Nephron (organoid): ENCODE measurements around the gene POU4F3.
"Not testable (repeated sequence)": the region's sequence is repeated elsewhere in the genome, so short reads cannot be mapped to it uniquely, and the experiment has no call there.

ENCODE experiments used
- H3K27ac Mint-ChIP-seq, 3 experiments: 2 replicates each; pipeline ENCODE4 v1.8.0; 2020; ENCODE audit warnings: mixed read lengths in 3 of 3, mild to moderate bottlenecking in 2 of 3, moderate library complexity in 1 of 3
- H3K27me3 Mint-ChIP-seq: 2 replicates; pipeline ENCODE4 v1.8.0; 2021; ENCODE audit warnings: low read depth, mild to moderate bottlenecking, moderate library complexity, mixed read lengths
- H3K36me3 Mint-ChIP-seq: 2 replicates; pipeline ENCODE4 v1.8.0; 2020; ENCODE audit warnings: low read depth, mixed read lengths
- H3K4me1 Mint-ChIP-seq: 2 replicates; pipeline ENCODE4 v1.8.0; 2020; ENCODE audit warnings: mixed read lengths
- H3K4me3 Mint-ChIP-seq, 3 experiments: 2 replicates each; pipeline ENCODE4 v1.8.0; 2020; ENCODE audit warnings: mild to moderate bottlenecking in 3 of 3, mixed read lengths in 3 of 3, moderate library complexity in 2 of 3
- H3K9me3 Mint-ChIP-seq: 2 replicates; pipeline ENCODE4 v1.8.0; 2020; ENCODE audit warnings: mixed read lengths
- CTCF ChIP-seq, 3 experiments: fragments of 200-600 bp; sonication (generic); IDR thresholded peaks; one replicate each; pipeline ENCODE4 v1.5.0; 2021; ENCODE audit warnings: antibody characterized with exemption in 3 of 3; ENCODE audit not compliant: unreplicated experiment in 3 of 3

Gene POU4F3

GRCh38 chr5:146338774-146339714 is at the start of gene POU4F3:
Gene POU4F3, plus strand, starts transcription at chr5:146338839. Its CDS starts 274 bp downstream, at chr5:146339113.
- peak within 1 kb of the TSS; percentile 61 to 70 (median 63) for H3K4me3 Mint-ChIP-seq
- no peak within 1 kb of the TSS for H3K27ac Mint-ChIP-seq
- H3K36me3 Mint-ChIP-seq = peaks cover 3% of the 10 kb centered on the region
- H3K9me3 Mint-ChIP-seq = peaks cover 6% of the 10 kb centered on the region
- peaks cover 100% of the 10 kb centered on the region for H3K27me3 Mint-ChIP-seq
- H3K4me1 Mint-ChIP-seq = peaks cover 23% of the 10 kb centered on the region
- no peak for TF ChIP-seq CTCF (IDR thresholded peaks at IDR 0.05; ENCODE audit: unreplicated experiment in 3 of 3)

GRCh38 chr5:146290318-146290717 is 48.3 kb upstream of the POU4F3 start:
- Mint-ChIP-seq H3K9me3 (no peaks in the 10 kb centered on the region), H3K27ac (no peak overlapping the region), H3K4me3 (no peak overlapping the region), H3K27me3 (no peaks in the 10 kb centered on the region), H3K36me3 (peaks cover 9% of the 10 kb centered on the region), H3K4me1 (peaks cover 6% of the 10 kb centered on the region)
- TF ChIP-seq CTCF (IDR thresholded peaks at IDR 0.05; ENCODE audit: unreplicated experiment in 3 of 3) = no peak

GRCh38 chr5:146291421-146292074 is 47.1 kb upstream of the POU4F3 start:
- TF ChIP-seq CTCF (IDR thresholded peaks at IDR 0.05; ENCODE audit: unreplicated experiment in 3 of 3) = peak; percentile 63 to 67 (median 66)
- Mint-ChIP-seq H3K4me3 (no peak overlapping the region), H3K36me3 (peaks cover 3% of the 10 kb centered on the region), H3K27me3 (no peaks in the 10 kb centered on the region), H3K4me1 (peaks cover 6% of the 10 kb centered on the region), H3K9me3 (no peaks in the 10 kb centered on the region), H3K27ac (no peak overlapping the region)

GRCh38 chr5:146296245-146296644 is 42.4 kb upstream of the POU4F3 start:
- TF ChIP-seq CTCF (IDR thresholded peaks at IDR 0.05; ENCODE audit: unreplicated experiment in 3 of 3) = no peak

GRCh38 chr5:146298920-146299319 is 39.7 kb upstream of the POU4F3 start:
- H3K4me3 Mint-ChIP-seq, H3K36me3 Mint-ChIP-seq, H3K4me1 Mint-ChIP-seq, H3K9me3 Mint-ChIP-seq, H3K27ac Mint-ChIP-seq: not testable (repeated sequence)
- H3K27me3 Mint-ChIP-seq = peaks cover 27% of the 10 kb centered on the region

More at GRCh38 chr5:146296245-146296644, 42.4 kb upstream of the POU4F3 start:
- Mint-ChIP-seq H3K27ac (no peak overlapping the region), H3K36me3 (no peaks in the 10 kb centered on the region), H3K27me3 (peaks cover 18% of the 10 kb centered on the region), H3K4me1 (no peaks in the 10 kb centered on the region), H3K4me3 (no peak overlapping the region), H3K9me3 (no peaks in the 10 kb centered on the region)

- H3K4me3 Mint-ChIP-seq = no peak overlapping the region
- H3K27me3 Mint-ChIP-seq = peaks cover 34% of the 10 kb centered on the region
- H3K9me3 Mint-ChIP-seq = no peaks in the 10 kb centered on the region
- no peaks in the 10 kb centered on the region for H3K4me1 Mint-ChIP-seq
- H3K27ac Mint-ChIP-seq = no peak overlapping the region
- TF ChIP-seq CTCF (IDR thresholded peaks at IDR 0.05; ENCODE audit: unreplicated experiment in 3 of 3) = no peak
- H3K36me3 Mint-ChIP-seq = no peaks in the 10 kb centered on the region
These were observed 37.0 kb upstream of the POU4F3 start for GRCh38 chr5:146301626-146302025.
